ENCODE data around the gene MYO3B.

- no peak for TF ChIP-seq CTCF (IDR thresholded peaks at IDR 0.05)
- no peak for TF ChIP-seq POLR2A (IDR thresholded peaks at IDR 0.05)
Observed at GRCh38 chr2:170139276-170139967, 38.5 kb upstream of the MYO3B start.

Measured in uterus (tissue), 2 donors.